Brain microvascular endothelial cell (primary cell): ENCODE results near the gene KIAA1549.
"Not testable (repeated sequence)": the region's sequence is repeated elsewhere in the genome, so short reads cannot be mapped to it uniquely, and the experiment has no call there.

Experiments used
- DNase-seq: peaks from one replicate; pipeline ENCODE4 v3.0.0-alpha.2; 2020
- H3K27ac ChIP-seq: fragments of 250-450 bp; sonication (Bioruptor Pico); 2 replicates; pipeline ENCODE4 v1.5.1; 2020; ENCODE audit warnings: mild to moderate bottlenecking, moderate library complexity
- H3K27me3 ChIP-seq: fragments of 250-450 bp; sonication (Bioruptor Pico); replicated peaks from 2 replicates; pipeline ENCODE4 v1.5.1; 2020; ENCODE audit warnings: mild to moderate bottlenecking
- H3K36me3 ChIP-seq: fragments of 250-450 bp; sonication (Bioruptor Pico); replicated peaks from 2 replicates; pipeline ENCODE4 v1.5.1; 2020; ENCODE audit warnings: mild to moderate bottlenecking
- H3K4me3 ChIP-seq: 2 replicates; pipeline ENCODE4 v1.5.1; 2011; ENCODE audit warnings: low read depth, mild to moderate bottlenecking, control low read depth, low read length, moderate library complexity
- in situ Hi-C: cut with HindIII; loops from 2 replicates; pipeline ENCODE4 v1.10.0; 2017; ENCODE audit warnings: low sequenced_read_pairs, low pct_ligation_motif_present
- TF ChIP-seq, protein P1 (sequence below): IDR thresholded peaks from 2 replicates; pipeline ENCODE4 v1.5.1; 2011; ENCODE audit warnings: low read depth, mild to moderate bottlenecking, moderate library complexity, low read length, control low read depth, inconsistent platforms; ENCODE audit errors: missing control alignments

The KIAA1549 gene

DNA sequence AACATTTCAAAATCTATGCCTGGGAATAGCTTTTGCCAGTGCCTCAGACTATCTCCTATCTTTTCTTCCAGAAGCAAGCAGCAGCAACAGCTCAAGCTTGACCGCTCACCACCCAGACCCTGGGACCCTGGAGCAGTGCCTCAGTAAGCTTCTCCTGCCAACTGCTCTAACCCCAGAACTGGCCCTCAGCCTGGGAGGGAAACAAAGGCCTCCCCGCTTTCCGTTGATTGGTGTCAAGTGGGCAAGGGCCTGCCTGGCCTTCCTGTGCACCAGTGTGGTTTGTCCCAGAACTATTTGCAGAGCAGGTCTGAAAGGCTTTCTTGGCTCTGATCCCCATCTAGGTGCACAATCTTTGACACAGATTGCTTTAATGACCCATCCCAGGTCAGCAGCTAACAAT, 179.9 kb downstream of the KIAA1549 start:
- TF ChIP-seq, protein P1, sequence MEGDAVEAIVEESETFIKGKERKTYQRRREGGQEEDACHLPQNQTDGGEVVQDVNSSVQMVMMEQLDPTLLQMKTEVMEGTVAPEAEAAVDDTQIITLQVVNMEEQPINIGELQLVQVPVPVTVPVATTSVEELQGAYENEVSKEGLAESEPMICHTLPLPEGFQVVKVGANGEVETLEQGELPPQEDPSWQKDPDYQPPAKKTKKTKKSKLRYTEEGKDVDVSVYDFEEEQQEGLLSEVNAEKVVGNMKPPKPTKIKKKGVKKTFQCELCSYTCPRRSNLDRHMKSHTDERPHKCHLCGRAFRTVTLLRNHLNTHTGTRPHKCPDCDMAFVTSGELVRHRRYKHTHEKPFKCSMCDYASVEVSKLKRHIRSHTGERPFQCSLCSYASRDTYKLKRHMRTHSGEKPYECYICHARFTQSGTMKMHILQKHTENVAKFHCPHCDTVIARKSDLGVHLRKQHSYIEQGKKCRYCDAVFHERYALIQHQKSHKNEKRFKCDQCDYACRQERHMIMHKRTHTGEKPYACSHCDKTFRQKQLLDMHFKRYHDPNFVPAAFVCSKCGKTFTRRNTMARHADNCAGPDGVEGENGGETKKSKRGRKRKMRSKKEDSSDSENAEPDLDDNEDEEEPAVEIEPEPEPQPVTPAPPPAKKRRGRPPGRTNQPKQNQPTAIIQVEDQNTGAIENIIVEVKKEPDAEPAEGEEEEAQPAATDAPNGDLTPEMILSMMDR: no peak
- Histone ChIP-seq H3K4me3 (no peak overlapping the region), H3K27ac (no peak overlapping the region), H3K27me3 (peaks cover 3% of the 10 kb centered on the region), H3K36me3 (no peaks in the 10 kb centered on the region)
- DNase-seq: no peak
- in situ Hi-C loops: no loop called here

DNA sequence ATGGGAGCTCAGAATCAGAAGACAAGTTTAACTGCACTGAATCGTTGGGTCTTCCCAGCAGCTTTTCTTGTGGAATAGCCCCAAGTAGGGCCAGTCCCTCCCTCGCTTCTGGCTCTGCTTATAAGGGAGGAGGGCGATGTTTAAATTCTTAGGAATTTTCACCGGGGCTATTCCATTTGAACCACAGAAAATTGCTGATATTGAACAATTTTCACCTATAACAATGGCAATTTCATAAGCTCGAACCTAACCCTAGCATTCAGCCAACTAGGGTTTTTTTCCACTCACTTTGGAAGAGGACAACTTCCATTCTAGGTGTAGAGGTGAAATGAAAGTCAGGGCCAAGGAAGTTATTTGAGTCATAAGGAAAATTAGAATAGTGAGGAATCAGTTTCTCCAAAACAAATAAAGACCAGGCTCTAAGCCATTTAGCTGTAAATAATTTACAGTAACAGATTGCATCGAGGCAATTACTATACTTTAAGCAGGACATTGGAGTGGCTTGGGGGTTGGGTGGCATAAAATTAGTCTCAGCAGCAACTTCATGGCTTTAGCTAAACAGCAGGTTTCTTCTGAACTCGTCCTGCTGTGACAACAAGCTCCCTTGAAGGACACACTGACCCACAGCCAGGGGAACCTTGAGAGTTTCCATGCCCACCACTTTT, 181.7 kb downstream of the KIAA1549 start:
- in situ Hi-C loops: no loop called here
- Histone ChIP-seq H3K36me3 (no peaks in the 10 kb centered on the region), H3K27ac (no peak overlapping the region), H3K27me3 (peaks cover 3% of the 10 kb centered on the region), H3K4me3 (no peak overlapping the region)
- no peak for DNase-seq
- TF ChIP-seq, protein P1: no peak

DNA sequence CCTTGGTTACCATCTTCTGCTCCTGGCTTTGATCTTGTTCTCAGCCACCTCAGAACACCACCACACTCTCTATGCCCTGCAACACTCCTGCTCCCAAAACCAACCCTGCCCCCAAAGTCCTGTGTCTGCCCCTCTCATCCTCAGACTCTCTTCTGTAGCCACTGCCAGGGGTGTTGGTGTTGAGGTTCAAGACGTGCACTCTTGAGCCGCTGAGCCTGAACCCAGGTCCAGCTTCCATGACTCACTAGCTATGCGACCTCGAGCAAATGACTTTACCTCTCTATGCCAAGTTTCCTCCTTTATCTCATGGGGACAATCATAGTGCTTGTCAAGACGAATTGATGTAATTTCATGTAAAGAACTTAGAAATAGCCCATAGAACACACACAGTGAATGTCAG, 182.4 kb downstream of the KIAA1549 start:
- TF ChIP-seq, protein P1: no peak

DNA sequence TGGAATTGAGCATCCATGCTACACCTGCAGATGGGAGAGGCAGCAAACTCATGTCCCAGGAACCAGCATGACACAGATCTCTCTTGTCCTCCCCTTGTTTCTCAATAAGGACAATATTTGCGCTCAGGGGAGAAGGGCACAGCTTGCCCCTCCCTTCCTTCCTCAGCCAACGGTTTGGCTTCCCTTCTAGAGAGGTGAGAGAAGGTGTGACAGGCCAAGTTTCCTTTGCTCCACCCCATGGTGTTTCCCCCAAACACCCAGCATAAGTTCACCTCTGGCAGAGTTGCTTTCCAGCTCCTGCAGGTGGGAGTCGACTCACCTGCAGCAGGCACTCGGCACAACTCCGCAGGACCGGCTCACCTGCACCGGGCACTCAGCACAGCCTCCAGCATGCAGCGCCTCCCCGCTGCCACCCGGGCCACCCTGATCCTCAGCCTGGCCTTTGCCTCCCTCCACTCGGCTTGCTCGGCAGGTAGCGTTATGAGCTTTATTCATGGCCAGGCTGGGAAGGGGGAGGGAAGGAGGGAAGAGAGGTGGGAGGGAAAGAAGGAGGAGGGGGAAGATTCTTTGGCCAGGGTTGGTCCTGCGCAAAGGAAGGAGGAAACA, 183.4 kb downstream of the KIAA1549 start, which contains the start of the genes ATP6V0A4 and TMEM213:
Gene ATP6V0A4, minus strand, starts transcription at position 482 of the 606 bp plus-strand sequence. CDS start 26,949 bp downstream, outside the sequence.
Gene TMEM213, plus strand, starts transcription at position 280 of the 606 bp plus-strand sequence. Its CDS starts 111 bp downstream, at position 391.
- DNase-seq: no peak
- in situ Hi-C loops: no loop called here
- TF ChIP-seq, protein P1: no peak
- Histone ChIP-seq H3K27ac (no peak within 1 kb of the TSS), H3K4me3 (no peak within 1 kb of the TSS), H3K27me3 (peaks cover 3% of the 10 kb centered on the region), H3K36me3 (no peaks in the 10 kb centered on the region)

More for the DNA sequence above, 182.4 kb downstream of the KIAA1549 start:
- in situ Hi-C loops: no loop called here
- H3K27me3 ChIP-seq: peaks cover 3% of the 10 kb centered on the region
- H3K4me3 ChIP-seq: no peak overlapping the region
- no peaks in the 10 kb centered on the region for H3K36me3 ChIP-seq
- DNase-seq: no peak
- H3K27ac ChIP-seq: no peak overlapping the region

- H3K27me3 ChIP-seq, DNase-seq, H3K36me3 ChIP-seq, H3K27ac ChIP-seq, in situ Hi-C loops, H3K4me3 ChIP-seq: not testable (repeated sequence)
Observed at GRCh38 chr7:138797046-138797445, 184.1 kb downstream of the KIAA1549 start.

- no peak for DNase-seq
- TF ChIP-seq, protein P1: no peak
- no peak overlapping the region for H3K4me3 ChIP-seq
- H3K27me3 ChIP-seq: peaks cover 3% of the 10 kb centered on the region
- in situ Hi-C loops: no loop called here
- H3K27ac ChIP-seq: no peak overlapping the region
- no peaks in the 10 kb centered on the region for H3K36me3 ChIP-seq
Observed at GRCh38 chr7:138796038-138796615, 185.1 kb downstream of the KIAA1549 start.
